OCI-LY3 (cell line): ENCODE measurements around the gene MAGEB4.
"Not testable (repeated sequence)": the region's sequence is repeated elsewhere in the genome, so short reads cannot be mapped to it uniquely, and the experiment has no call there.

ENCODE experiments used
- H2AFZ ChIP-seq: fragments of 200-600, 300-600 bp; shearing (Covaris generic); 2 replicates; pipeline ENCODE4 v1.6.0; 2014; ENCODE audit warnings: antibody characterized with exemption, low read depth, low read length
- H3K27ac ChIP-seq: fragments of 200-600, 300-600 bp; sonication (generic); 2 replicates; pipeline ENCODE4 v1.5.1; 2014; ENCODE audit warnings: mild to moderate bottlenecking, low read length, moderate library complexity, mixed read lengths
- H3K27me3 ChIP-seq: fragments of 200-600, 300-600 bp; sonication (generic); 2 replicates; pipeline ENCODE4 v1.6.1; 2014; ENCODE audit warnings: low read depth, low read length, mixed read lengths
- H3K36me3 ChIP-seq: fragments of 200-600, 300-600 bp; sonication (generic); replicated peaks from 2 replicates; pipeline ENCODE3; 2014; ENCODE audit warnings: low read depth, low read length, mixed read lengths
- H3K4me1 ChIP-seq: fragments of 300-600, 200-600 bp; sonication (generic); 2 replicates; pipeline ENCODE4 v1.6.1; 2014; ENCODE audit warnings: low read length, mixed read lengths
- H3K4me2 ChIP-seq: fragments of 200-600, 300-600 bp; sonication (generic); 2 replicates; pipeline ENCODE4 v1.6.1; 2014; ENCODE audit warnings: low read length, mixed read lengths
- H3K4me3 ChIP-seq: fragments of 300-600, 200-600 bp; sonication (generic); 2 replicates; pipeline ENCODE4 v1.5.1; 2014; ENCODE audit warnings: antibody characterized with exemption, mild to moderate bottlenecking, low read length, moderate library complexity
- H3K79me2 ChIP-seq: fragments of 300-600, 200-600 bp; shearing (Covaris generic); 2 replicates; pipeline ENCODE4 v1.6.1; 2014; ENCODE audit warnings: mild to moderate bottlenecking, low read length, mixed read lengths
- H3K9ac ChIP-seq: fragments of 300-600, 200-600 bp; shearing (Covaris generic); 2 replicates; pipeline ENCODE4 v1.6.0; 2014; ENCODE audit warnings: mild to moderate bottlenecking, low read length, moderate library complexity
- H3K9me3 ChIP-seq: fragments of 200-600, 300-600 bp; shearing (Covaris generic); 2 replicates; pipeline ENCODE4 v1.6.1; 2014; ENCODE audit warnings: low read length, mixed read lengths; ENCODE audit not compliant: insufficient read depth
- H4K20me1 ChIP-seq: fragments of 200-600, 300-600 bp; sonication (generic); 2 replicates; pipeline ENCODE4 v1.6.1; 2016; ENCODE audit warnings: low read length, mixed read lengths; ENCODE audit not compliant: insufficient read depth
- CTCF ChIP-seq: fragments of 200-600, 300-600 bp; sonication (generic); IDR thresholded peaks from 2 replicates; pipeline ENCODE4 v1.5.1; 2014; ENCODE audit warnings: antibody characterized with exemption, low read length, low read depth
- EZH2phosphoT487 ChIP-seq: fragments of 200-600 bp; shearing (Covaris generic); IDR thresholded peaks from 2 replicates; pipeline ENCODE4 v1.6.1; 2018; ENCODE audit warnings: antibody characterized with exemption, mixed run types, low read depth

Gene MAGEB4

GRCh38 chrX:30241724-30242415 lies at the start of gene MAGEB4:
Gene MAGEB4 (plus strand): TSS chrX:30242000. CDS start chrX:30242136, 136 bp downstream.
- peaks cover 6% of the 10 kb centered on the region for H3K4me1 ChIP-seq
- H3K9ac ChIP-seq = no peak within 1 kb of the TSS
- H3K36me3 ChIP-seq = no peaks in the 10 kb centered on the region
- H3K9me3 ChIP-seq = no peaks in the 10 kb centered on the region
- no peak within 1 kb of the TSS for H3K4me2 ChIP-seq
- H3K27ac ChIP-seq = no peak within 1 kb of the TSS
- no peaks in the 10 kb centered on the region for H3K79me2 ChIP-seq
- TF ChIP-seq CTCF = no peak
- no peak for TF ChIP-seq EZH2phosphoT487
- no peak within 1 kb of the TSS for H2AFZ ChIP-seq
- H4K20me1 ChIP-seq = no peaks in the 10 kb centered on the region
- no peak within 1 kb of the TSS for H3K4me3 ChIP-seq
- no peaks in the 10 kb centered on the region for H3K27me3 ChIP-seq

- H3K9me3 ChIP-seq, H3K9ac ChIP-seq, H3K36me3 ChIP-seq, H3K4me2 ChIP-seq, H3K27ac ChIP-seq, H4K20me1 ChIP-seq, H3K79me2 ChIP-seq, H3K4me3 ChIP-seq, H3K27me3 ChIP-seq, H2AFZ ChIP-seq, H3K4me1 ChIP-seq: not testable (repeated sequence)
These were observed 47.9 kb upstream of the MAGEB4 start for GRCh38 chrX:30193910-30194309.

- no peak overlapping the region for H3K9ac ChIP-seq
- no peaks in the 10 kb centered on the region for H3K36me3 ChIP-seq
- no peaks in the 10 kb centered on the region for H4K20me1 ChIP-seq
- no peaks in the 10 kb centered on the region for H3K27me3 ChIP-seq
- H2AFZ ChIP-seq = no peak overlapping the region
- no peak overlapping the region for H3K27ac ChIP-seq
- H3K79me2 ChIP-seq = no peaks in the 10 kb centered on the region
- H3K4me1 ChIP-seq = no peaks in the 10 kb centered on the region
- TF ChIP-seq CTCF (peak; percentile 44), EZH2phosphoT487 (no peak)
- H3K4me3 ChIP-seq = no peak overlapping the region
- H3K9me3 ChIP-seq = no peaks in the 10 kb centered on the region
- peak overlapping the region; percentile 36; the same call in 1 of the 2 replicates for H3K4me2 ChIP-seq
These were observed 45.5 kb upstream of the MAGEB4 start for GRCh38 chrX:30196322-30196721.

GRCh38 chrX:30212172-30212571 lies 29.6 kb upstream of the MAGEB4 start:
- peaks cover 7% of the 10 kb centered on the region; the same call in 1 of the 2 replicates for H3K4me1 ChIP-seq
- no peaks in the 10 kb centered on the region for H3K36me3 ChIP-seq
- no peaks in the 10 kb centered on the region for H3K79me2 ChIP-seq
- H3K4me2 ChIP-seq = no peak overlapping the region
- H2AFZ ChIP-seq = no peak overlapping the region
- no peak overlapping the region for H3K27ac ChIP-seq
- H3K4me3 ChIP-seq = no peak overlapping the region
- no peaks in the 10 kb centered on the region for H3K9me3 ChIP-seq
- no peak overlapping the region for H3K9ac ChIP-seq
- no peaks in the 10 kb centered on the region for H4K20me1 ChIP-seq
- H3K27me3 ChIP-seq = no peaks in the 10 kb centered on the region
- TF ChIP-seq EZH2phosphoT487 (no peak), CTCF (no peak)
